Uterus (tissue), 2 donors: ENCODE data around the gene ARMC2.

Experiments
- POLR2A ChIP-seq, 2 donors: fragments of 450-650 bp; IDR thresholded peaks; one replicate each; pipeline ENCODE4 v1.6.1; 2016; ENCODE audit warnings: antibody characterized with exemption in 2 of 2, mild to moderate bottlenecking in 1 of 2, moderate library complexity in 1 of 2
- TF ChIP-seq, protein P1 (sequence below), 4 experiments: fragments of 200-600 bp in 2 of 4; fragments of 450-650 bp in 2 of 4; sonication (generic) in 2 of 4; IDR thresholded peaks; one replicate each; pipeline ENCODE4 v1.5.1; 2016 to 2019; ENCODE audit warnings: antibody characterized with exemption in 4 of 4, mild to moderate bottlenecking in 2 of 4, moderate library complexity in 1 of 4

DNA sequence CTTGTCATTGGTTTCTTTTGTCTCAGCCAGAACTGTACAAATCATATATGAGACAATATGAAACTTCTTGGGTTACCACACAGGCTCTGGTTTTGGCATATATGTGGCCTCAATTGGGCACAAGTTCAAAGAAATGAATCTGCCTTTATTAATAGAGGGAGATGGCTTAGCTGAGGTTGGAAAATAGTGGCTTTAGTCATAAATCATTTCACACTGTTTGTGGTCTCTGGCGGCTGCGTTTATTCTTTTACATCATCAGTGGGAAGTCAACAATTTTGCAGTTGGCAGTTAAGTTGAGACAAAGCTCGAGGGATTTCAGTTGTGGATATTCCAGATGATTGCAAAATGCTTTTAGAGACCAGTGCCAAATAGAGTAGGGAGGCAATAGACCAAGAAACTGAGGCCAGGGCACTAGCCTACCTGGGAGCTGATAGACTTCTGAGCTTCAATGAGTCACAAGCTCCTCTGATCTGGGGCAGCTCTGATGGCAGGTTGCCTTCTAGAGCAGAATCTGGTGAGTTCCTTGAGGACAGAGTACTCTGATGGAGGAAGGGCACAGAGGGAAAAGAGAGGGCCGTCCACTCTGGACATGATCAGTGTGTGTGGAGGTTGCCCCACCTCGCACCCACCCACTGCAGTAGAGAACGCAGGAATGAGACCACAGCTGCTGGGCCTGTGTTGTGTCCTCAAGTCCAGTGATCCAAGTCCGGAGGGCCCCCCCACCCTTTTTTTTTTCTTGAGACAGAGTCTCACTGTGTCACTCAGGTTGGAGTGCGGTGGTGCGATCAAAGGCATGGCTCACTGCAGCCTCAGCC, 73.5 kb downstream of the ARMC2 start:
- no peak for TF ChIP-seq POLR2A (IDR thresholded peaks at IDR 0.05)
- TF ChIP-seq, protein P1, sequence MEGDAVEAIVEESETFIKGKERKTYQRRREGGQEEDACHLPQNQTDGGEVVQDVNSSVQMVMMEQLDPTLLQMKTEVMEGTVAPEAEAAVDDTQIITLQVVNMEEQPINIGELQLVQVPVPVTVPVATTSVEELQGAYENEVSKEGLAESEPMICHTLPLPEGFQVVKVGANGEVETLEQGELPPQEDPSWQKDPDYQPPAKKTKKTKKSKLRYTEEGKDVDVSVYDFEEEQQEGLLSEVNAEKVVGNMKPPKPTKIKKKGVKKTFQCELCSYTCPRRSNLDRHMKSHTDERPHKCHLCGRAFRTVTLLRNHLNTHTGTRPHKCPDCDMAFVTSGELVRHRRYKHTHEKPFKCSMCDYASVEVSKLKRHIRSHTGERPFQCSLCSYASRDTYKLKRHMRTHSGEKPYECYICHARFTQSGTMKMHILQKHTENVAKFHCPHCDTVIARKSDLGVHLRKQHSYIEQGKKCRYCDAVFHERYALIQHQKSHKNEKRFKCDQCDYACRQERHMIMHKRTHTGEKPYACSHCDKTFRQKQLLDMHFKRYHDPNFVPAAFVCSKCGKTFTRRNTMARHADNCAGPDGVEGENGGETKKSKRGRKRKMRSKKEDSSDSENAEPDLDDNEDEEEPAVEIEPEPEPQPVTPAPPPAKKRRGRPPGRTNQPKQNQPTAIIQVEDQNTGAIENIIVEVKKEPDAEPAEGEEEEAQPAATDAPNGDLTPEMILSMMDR (IDR thresholded peaks at IDR 0.05) = no peak
